AG08396 (cell line): ENCODE results near the gene BRAT1.
"Not testable (repeated sequence)": the region's sequence is repeated elsewhere in the genome, so short reads cannot be mapped to it uniquely, and the experiment has no call there.

Source experiments
- DNase-seq: peaks from one replicate; pipeline ENCODE4 v3.0.0; 2012; ENCODE audit warnings: low spot score, mixed read lengths

The BRAT1 gene

DNA sequence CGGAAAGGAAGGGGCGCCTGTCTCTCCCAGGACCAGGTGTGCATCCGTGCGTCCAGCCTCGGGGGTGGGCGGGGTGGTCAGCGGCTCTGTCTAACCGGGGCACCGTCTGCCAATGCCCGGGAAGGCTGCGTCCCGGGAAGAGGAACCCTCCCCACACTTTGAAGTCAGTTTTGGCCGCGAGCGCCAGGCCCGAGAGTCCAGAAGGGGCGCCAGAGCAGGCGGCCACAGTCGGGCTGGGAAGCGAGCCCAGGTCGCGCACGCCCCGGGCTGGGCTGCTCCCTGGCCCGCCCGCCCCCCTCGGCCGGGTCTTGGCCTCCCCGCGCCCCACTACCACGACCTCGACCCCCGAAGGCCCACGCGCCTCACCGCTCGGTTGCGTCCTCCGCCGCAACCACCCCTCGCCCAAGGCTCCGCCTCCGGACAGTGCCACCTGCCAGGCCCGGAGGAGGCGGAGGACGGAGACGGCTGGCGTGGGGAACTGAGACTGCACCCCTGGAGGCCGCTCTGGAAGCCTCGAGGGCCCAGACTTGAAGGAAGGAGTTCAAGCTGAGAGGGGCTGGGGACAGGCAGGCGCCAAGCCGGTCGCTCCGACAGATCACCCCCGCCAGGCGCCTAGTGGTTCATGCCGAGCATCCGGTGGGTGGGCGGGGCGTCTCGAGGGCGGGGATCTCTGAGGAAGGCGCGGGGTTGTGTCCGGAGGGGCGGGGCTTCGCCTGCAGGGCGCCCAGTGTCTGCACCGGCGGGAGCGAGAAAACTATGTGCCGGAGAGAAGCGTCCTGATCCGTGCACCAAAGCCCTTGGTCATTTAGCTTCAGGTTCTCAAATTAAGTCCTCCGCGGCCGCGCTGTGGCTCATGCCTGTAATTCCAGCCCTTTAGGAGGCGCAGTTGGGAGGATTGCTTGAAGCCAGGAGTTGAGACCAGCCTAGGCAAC is at the start of gene BRAT1:
Gene BRAT1 (minus strand): TSS at position 404 of the 932 bp plus-strand sequence. CDS start 1,093 bp downstream, outside the sequence.
- peak; percentile 99 for DNase-seq

DNA sequence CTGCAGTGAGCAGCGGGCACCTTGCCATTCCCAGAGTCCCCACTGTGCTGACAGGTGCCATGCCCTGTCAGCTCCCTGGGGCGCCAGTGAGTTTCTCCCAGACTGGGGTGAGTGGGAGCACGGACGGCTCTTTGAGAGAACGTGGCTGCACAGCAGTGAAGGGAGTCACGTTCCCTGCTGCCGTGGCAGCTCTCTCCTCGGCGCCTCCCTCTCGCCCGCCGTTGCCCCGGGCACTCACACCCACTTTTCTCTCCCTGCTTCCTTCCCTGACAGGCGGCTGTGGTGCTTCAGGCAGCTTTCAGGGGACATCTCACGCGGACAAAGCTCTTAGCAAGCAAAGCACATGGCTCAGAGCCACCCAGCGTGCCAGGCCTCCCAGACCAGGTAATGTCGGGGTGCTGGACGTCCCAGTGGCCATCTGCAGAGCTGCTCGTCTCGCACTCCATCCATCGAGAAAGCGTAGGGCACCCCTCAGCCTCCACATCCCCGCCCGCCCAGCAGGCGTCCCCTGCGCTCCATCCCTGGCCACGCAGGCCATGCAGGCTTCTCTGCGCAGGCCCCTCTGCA is 49.4 kb upstream of the BRAT1 start:
- DNase-seq: no peak

DNA sequence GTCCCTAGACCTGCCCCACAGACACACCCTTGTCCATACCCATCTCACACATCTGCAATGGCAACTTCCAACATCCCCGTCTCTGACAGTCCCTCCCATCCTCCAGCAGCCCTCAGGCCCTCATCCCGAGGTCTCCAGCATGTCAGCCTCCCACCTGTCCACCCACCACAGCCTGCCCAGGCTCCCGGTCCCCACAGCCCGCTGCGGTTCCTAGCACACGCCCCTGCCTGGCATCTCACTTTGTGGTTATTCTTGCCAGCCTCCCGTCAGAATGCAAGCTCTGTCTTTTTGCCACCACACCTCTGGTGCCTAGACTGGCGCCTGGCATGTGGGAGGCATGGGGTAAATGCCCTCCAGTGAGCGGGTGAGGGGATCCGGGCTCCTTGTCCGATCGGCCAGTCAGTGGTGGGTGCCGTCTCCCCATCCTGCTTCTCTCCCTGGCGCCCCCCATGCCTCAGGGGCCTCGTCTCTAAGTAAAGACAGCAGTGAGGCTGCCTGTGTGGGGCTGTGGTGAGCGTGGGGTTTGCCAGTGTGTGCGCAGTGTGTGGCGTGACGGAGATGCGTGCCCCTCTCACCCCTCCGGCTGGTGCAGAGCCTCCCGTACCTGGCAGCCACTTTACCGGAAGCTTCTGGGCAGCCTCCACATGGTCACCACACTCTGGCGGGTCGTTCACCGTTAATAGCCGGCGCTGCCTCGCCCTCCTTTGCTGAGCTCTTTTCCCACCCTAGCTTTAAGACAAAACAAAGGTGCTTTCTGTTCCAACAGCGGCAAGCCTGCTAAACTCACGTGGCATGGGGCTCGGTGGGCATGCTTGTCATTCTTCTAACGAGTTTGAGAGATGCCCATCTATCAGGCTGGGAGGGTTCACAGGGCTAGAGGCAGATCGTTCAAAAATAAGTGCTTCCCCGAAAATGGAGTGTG is 48.0 kb upstream of the BRAT1 start:
- DNase-seq: no peak

DNA sequence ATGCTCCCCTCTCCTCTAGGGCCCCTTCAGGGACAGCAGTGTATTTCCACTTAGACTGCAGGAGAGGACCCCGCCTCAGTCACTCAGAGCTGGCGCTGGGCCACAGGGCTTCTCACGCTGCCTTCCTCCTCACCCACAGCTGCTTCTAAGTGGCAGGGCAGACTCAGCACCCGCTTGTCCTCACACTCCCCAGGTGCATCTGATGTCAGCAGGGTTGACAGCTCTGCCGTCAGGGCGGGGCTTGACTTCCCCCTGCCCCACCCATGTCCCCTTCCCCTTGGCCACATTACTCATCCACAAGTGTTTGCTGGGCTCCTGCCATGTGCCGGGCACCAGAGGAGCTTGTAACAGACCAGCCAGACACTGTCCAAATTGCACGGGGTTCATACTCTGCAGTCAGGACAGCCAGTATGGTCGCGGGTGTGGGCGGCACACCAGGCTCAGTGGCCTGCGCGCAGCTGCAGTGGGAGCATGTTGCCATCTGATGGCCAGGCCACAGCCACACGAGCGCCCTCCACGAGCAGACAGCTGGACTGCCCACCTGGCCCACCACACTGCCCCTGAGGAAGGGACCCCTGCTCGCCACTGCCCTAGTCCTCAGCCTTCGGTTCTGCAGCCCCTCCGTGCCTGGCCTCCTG is 47.2 kb upstream of the BRAT1 start:
- no peak for DNase-seq

DNA sequence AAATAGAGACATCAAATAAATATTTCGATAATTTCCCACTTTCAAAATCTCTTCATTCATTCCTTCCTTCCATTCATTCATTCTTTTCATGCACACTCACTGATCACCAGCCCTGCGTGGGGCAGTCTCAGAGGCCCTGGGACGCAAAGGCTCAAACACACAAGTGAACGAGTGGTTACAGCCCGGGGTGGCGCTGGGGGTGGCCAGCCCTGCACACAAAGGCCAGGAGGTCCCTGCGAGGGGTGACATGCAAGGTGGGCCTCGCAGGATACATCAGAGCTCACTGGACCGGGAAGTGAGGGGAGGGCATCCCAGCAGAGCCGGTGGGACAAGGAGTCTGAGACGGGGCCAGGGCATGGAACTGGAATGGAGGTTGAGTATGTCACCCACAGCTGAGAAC is 46.6 kb upstream of the BRAT1 start:
- no peak for DNase-seq

DNA sequence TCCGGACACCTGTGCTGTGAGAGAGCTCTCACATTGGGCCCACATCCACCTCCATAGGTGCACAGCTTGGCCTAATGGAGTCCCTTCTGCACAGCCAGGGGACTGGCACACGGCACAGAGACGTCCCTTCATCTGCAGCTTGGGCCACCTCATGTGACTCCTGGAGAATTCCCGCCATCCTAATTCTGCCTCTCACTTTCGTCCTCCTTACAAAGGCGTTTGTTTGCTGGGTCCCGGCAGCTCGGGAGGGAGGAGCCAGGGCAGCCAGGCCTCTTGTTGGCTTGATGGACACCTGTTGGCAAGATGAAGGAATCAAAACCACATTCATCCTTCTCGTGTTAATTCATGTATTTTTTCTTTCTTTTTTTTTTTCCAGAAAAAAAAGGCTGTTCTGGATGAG is 45.7 kb upstream of the BRAT1 start:
- no peak for DNase-seq

DNA sequence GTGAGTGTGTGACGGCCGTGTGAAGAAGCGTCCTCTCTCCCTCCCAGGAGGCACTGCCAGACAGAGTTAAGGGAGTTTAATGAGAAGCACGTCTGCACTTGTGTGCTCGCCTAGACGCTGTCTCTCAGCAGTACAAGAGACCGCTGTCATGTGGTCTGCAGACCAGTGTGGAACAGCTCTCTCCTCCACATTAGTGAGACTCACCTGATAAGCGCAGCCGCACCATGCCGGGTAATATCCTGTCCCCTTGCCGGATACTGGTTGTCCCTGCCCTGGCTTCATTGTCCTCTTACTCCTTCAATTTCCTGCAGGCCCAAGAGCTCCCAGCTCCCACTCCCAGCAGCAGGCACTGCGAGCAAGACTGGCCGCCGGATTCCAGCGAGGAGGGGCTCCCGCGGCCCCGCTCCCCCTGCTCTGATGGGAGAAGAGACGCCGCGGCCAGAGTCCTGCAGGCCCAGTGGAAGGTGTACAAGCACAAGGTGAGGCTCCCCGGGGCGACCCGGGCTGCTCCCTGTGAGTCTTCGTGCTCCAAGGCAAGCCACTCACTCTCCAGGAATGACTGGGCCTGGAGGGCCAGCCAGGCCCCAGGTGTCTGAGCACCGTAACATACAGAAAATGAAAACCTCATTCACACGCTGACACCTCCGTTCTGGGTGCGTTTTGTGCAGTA is 43.0 kb upstream of the BRAT1 start:
- DNase-seq: no peak

DNA sequence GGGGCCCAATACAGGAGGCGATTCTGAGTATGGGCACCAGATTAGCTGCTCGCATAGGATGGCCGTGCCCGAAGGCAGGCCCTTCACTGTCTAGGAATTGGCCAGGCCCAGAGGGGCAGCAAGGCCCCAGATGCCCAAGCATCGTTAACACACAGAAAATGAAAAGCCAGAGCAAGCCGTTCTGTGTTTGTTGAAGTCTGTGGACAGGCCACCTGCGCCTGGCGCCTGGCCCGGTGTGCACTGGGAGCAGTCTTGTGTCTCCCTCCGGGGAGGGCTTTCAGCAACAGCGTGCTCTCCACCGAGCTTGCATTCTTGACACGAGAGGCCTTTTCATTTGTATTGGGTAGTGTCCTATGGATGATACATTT is 41.9 kb upstream of the BRAT1 start:
- DNase-seq: no peak

DNA sequence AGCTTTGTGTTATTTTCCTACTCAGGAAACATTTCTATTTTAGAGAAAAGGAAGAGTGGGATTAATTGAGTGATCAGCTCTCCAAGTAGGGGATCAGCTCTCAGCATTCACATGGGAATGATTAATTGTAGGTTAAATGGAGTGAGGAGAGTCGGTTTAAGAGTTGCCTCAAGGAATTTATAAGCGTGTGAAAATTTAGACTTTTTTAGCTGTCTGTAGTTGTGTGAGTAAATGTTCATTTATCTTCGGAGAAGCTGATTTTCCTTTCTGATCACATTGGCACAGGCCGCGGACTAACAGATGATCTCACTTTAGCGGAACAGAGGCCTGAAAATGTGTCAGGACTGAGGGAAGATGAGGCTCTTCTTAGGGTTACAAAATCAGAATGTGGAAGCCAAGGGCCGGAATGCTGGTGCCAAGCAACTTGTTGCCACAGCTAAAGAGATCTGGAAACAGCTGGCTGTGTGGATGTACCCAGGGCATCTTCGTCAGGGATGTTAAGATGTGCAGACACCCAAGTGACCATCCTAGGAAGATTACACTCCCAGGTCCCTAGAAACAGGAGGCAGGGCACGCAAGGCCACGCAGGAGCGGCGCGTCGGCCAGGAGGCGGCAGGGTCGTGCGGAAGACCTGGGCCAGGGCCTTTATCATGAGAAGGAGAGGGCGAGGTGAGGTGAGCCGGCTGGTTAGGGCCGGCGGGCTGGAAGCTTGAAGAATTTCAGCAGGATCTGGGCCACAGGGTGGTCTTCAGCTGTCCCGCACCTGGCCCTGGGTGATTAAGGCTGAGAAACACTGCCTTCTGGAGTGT is 41.3 kb upstream of the BRAT1 start:
- no peak for DNase-seq

DNA sequence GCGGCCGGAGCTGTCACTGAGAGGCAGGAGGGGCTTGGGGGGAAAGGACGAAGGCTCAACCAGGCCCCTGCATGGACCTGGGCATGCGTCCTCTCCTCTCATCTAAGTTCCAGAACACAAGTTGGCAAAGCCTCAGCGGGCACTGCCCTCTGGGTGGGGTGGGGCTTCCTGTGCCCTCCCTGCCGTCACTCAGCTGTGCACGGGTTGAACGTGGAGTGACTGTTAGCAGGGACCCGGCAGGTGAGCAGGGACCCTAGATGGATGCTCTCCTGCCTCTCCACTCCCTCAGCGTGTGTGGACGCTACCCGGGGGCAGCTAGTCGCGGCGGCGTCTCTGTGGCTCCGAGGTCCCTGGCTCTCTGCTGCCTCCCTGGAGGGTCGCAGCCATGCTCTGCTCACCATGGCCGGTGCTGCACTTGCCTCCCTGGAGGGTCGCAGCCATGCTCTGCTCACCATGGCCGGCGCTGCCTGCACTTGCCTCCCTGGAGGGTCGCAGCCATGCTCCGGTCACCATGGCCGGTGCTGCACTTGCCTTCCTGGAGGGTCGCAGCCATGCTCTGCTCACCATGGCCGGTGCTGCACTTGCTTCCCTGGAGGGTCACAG is 40.0 kb upstream of the BRAT1 start:
- DNase-seq: no peak

DNA sequence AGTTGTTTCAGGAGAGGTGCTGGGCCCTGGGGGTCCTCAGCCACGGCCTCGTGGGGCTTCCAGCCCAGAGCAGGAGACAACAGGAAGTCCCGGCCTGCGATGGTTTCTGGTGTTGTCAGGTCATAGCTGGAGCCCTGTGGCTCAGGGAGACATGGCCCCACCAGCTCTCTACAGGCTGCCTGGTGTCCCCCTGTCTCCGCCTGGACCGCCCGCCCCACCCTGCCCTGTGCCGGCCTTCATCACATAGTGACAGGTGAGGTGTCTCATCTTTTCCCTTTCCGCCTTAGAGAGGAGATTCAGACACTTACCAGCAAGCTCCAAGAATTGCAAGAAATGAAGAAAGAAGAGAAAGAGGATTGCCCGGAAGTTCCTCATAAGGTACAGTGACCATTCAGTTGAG is 39.3 kb upstream of the BRAT1 start:
- DNase-seq: no peak

DNA sequence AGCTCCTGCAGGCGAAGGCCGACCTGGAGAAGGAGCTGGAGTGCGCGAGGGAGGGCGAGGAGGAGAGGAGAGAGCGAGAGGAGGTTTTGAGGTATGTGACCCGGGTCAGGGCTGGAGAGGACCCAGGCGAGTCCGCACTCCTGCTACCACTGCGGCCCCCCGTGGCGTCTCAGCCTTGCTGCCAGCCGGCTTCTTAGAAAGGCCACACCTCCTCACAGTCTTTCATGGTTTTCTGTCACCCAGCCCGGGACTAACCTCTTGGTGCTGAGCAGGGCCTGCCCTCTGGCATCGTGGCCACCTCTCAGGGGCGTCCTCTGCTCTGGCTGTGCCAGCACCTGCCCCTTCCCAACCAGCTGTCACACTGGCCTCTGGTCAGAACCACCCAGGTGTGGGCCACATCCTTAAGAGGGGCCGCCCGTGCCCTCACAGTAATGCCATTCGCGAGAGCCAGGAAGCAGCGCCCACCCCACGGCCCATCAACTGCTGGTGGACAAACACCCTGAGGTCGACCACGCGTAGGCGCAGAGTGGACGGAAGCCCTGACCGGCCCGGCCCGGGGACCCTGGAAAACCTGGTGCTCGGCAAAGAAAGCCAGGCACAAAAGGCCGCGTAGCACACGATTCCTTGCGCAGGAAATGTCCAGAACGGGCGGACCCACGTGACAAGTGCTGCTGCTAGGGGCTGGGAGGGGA is 37.9 kb upstream of the BRAT1 start:
- no peak for DNase-seq

DNA sequence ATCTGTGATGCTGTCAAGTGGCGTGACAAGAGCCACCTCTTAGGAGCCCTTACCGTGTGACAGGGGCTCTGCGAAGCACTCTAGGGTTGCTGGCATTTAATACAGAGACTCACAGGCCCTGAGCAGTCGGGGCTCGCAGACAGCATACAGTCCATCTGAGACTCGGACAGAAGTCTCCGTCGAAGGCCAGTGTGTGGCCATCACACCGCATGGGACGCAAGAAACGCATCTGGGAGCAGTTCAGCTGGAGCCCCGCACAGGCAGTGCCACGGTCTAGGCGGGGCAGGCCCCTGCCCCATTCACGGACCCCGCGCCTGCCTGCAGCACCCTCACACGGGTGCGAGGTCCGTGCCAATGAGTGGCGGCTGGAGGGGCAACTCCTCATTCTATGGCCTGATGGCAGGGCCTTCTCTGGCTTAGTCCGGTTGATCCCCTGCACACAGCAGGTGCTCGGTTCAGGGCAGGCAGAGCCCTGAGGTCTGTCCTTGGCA is 37.1 kb upstream of the BRAT1 start:
- no peak for DNase-seq

DNA sequence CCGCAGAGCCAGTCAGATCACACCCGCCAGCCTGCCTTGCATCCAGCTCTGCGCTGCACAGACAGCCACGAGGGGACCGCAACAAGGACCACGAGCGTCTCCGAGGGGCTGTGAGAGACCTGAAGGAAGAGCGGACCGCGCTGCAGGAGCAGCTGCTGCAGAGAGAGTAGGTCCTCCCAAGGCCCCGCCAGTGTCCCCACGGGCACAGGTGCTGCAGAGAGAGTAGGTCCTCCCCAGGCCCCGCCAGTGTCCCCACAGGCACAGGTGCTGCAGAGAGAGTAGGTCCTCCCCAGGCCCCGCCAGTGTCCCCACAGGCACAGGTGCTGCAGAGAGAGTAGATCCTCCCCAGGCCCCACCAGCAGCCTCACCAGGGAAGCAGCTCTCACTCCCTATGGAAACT is 34.6 kb upstream of the BRAT1 start:
- DNase-seq: not testable (repeated sequence)

DNA sequence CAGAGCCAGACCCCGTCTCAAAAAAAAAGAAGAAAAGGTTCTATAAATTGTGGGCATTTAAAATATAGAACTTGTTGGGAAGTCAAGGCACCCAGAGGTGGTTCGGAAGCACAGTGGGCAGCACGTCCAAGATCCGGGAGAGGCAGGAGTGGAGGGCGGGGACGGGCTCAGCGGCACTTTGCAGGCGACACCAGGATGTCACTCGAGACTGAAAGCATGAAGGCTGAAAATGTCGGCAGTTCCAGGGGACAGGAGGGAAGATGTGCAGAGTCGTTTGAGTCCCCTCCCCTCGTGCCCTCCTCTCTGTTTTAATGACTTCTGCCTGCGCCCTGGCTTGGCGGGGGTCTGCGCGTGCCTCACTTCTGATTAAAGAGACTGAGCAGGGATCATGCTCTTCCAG is 34.0 kb upstream of the BRAT1 start:
- DNase-seq: no peak

DNA sequence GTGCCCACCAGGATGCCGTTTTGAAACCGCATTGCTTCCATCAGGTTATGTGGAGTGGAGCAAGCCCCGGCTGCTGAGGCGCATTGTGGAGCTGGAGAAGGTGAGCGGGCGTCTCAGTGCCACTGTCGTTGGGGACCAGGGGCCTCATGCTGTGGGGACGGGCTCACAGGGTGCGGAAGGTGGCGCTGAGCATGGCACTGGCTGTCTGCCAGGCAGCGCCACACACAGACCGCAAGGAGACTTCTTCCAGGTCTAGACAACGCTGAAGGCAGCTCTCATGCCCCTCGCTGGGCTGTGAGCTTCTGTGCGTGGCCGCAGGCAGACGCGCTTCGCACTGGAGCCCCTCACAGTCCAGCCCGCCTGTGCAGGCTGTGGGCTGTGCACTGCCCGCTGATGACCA is 32.5 kb upstream of the BRAT1 start:
- DNase-seq: no peak

DNA sequence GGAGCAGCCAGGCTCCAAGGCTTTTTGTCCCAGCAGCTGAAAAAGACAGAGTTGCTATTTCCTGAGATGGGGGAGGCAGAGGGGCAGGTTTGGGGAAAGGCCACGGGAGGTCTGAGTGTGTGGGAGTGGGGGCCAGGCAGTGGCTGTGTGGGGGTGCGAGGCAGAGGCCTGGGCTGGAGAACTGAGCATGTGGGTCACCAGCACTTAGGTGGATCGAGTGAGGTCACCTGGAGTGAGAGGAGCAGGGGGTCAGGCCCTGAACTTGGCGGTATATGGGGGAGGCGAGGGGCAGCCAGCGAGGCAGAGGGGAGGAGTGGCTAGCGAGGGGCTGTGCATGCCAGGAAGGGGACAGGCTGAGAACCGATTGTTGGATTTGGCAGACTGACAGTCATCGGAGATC is 31.8 kb upstream of the BRAT1 start:
- DNase-seq: no peak

DNA sequence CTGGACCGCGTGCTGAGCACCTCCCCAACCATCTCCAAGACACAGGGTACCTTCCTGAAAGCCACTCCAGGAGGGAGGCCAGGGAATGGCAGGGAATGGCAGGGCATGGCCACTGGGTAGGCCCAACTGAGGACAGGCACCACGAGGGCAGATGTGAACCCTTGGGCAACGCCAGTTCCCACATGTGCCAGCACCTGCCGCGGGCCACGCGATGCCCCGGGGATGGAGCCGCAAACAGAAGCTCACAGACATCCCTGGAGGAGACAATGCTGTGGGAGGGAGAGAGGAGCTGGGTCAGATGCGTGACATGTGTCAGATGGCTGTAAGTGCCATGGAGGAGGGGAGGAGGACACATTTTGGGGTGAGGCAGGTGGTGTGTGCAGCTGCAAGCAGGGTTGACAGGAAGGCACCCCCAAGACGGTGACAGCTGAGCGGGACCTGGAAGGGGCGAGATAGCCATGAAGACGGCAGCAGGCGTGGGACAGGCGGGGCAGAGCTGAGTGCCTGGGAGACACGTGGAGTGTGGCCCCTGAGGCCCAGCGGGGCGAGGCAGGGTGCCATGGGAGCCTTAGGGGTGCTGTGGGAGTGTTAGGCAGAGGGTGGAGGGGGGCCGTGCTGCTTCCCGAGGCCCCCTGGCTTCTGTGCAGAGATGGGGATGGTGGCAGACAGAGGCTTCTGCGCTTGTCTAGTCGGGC is 31.1 kb upstream of the BRAT1 start:
- no peak for DNase-seq

DNA sequence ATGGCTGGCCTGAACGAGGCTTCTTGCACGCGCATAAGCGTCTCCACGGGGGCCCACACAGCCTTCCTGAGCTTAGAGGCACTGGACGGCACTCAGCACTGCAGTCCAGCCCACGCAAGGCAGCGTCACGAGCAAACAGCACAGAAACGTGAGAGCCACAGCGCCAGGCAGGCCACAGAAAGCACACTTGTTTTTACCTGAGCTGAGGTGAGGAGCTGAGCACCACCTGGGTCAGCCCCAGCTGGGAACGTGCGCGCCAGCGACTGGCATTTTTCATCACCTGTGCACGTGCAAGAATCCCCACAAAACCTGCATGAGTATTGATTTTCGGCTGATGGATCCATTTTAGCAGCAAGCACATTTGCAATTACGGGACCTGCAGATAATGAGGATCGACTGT is 30.1 kb upstream of the BRAT1 start:
- DNase-seq: no peak
